Measurements from ENCODE around the gene NHEJ1.

- TF ChIP-seq CTCF (IDR thresholded peaks at IDR 0.05), result no peak
- TF ChIP-seq ZNF532 (CRISPR knock-in tag; IDR thresholded peaks at IDR 0.05; ENCODE audit: borderline replicate concordance), result no peak
- TF ChIP-seq PREB (CRISPR knock-in tag; IDR thresholded peaks at IDR 0.05; ENCODE audit: borderline replicate concordance), result no peak
- TF ChIP-seq TCF7 (CRISPR knock-in tag; IDR thresholded peaks at IDR 0.05; ENCODE audit: low read depth), result no peak
- TF ChIP-seq TEAD1 (CRISPR knock-in tag; IDR thresholded peaks at IDR 0.05), result no peak
- no peak for TF ChIP-seq FOXJ3 (CRISPR knock-in tag; IDR thresholded peaks at IDR 0.05; ENCODE audit: borderline replicate concordance)
- TF ChIP-seq ATF2 (CRISPR knock-in tag; IDR thresholded peaks at IDR 0.05; ENCODE audit: borderline replicate concordance, low read depth), result no peak
- no peak for TF ChIP-seq NR1H2 (CRISPR knock-in tag; IDR thresholded peaks at IDR 0.05)
- TF ChIP-seq SP1 (CRISPR knock-in tag; conservative IDR thresholded peaks at IDR 0.05), result no peak
- TF ChIP-seq CREB1 (CRISPR knock-in tag; IDR thresholded peaks at IDR 0.05), result no peak
Observed at GRCh38 chr2:219128396-219128795, 32.2 kb downstream of the NHEJ1 start.
